Tibial nerve (tissue), 4 donors: ENCODE results near the gene CLSTN3.
"Not testable (repeated sequence)": the region's sequence is repeated elsewhere in the genome, so short reads cannot be mapped to it uniquely, and the experiment has no call there.

Experiments
- CTCF ChIP-seq, 5 experiments: fragments of 200-600 bp in 3 of 5; fragments of 450-650 bp in 2 of 5; sonication (generic) in 3 of 5; IDR thresholded peaks; one replicate each; pipeline ENCODE4 v1.5.1; 2016 to 2019; ENCODE audit warnings: antibody characterized with exemption in 5 of 5, mild to moderate bottlenecking in 3 of 5, moderate library complexity in 2 of 5
- EP300 ChIP-seq, 2 donors: sonication (generic); formaldehyde crosslinking; IDR thresholded peaks; one replicate each; pipeline ENCODE4 v1.6.1; 2017; ENCODE audit warnings: antibody characterized with exemption in 2 of 2, mild to moderate bottlenecking in 1 of 2
- POLR2A ChIP-seq, 2 donors: fragments of 450-650 bp; IDR thresholded peaks; one replicate each; pipeline ENCODE4 v1.6.1; 2017; ENCODE audit warnings: antibody characterized with exemption in 2 of 2, mild to moderate bottlenecking in 2 of 2, moderate library complexity in 2 of 2

- TF ChIP-seq POLR2A, CTCF, EP300 (IDR thresholded peaks at IDR 0.05): not testable (repeated sequence)
Observed at GRCh38 chr12:7186058-7186457, 55.9 kb downstream of the CLSTN3 start.
